Glutamatergic neuron (in vitro differentiated cells): Measurements from ENCODE around the gene ZNF331. TPM values are rescaled to one million over a fixed set of nuclear protein-coding genes. Genes with fewer than 3 reads are reported as not detected.

Experiments
- DNase-seq: peaks from one replicate; pipeline ENCODE4 v3.0.0; 2022
- H3K27ac Mint-ChIP-seq: one replicate; pipeline ENCODE4 v1.8.0; 2020; ENCODE audit warnings: mild to moderate bottlenecking, mixed read lengths, inconsistent platforms; ENCODE audit not compliant: unreplicated experiment
- H3K27me3 Mint-ChIP-seq: one replicate; pipeline ENCODE4 v1.8.0; 2020; ENCODE audit warnings: mild to moderate bottlenecking, moderate library complexity, mixed read lengths, inconsistent platforms; ENCODE audit not compliant: unreplicated experiment
- H3K36me3 Mint-ChIP-seq: one replicate; pipeline ENCODE4 v1.8.0; 2020; ENCODE audit warnings: mild to moderate bottlenecking, mixed read lengths, inconsistent platforms; ENCODE audit not compliant: unreplicated experiment
- H3K4me1 Mint-ChIP-seq: one replicate; pipeline ENCODE4 v1.8.0; 2020; ENCODE audit warnings: mild to moderate bottlenecking, low read depth, mixed read lengths, inconsistent platforms; ENCODE audit not compliant: unreplicated experiment
- H3K4me3 Mint-ChIP-seq: one replicate; pipeline ENCODE4 v1.8.0; 2020; ENCODE audit warnings: mild to moderate bottlenecking, mixed read lengths, inconsistent platforms; ENCODE audit not compliant: unreplicated experiment
- H3K9me3 Mint-ChIP-seq: one replicate; pipeline ENCODE4 v1.8.0; 2020; ENCODE audit warnings: mild to moderate bottlenecking, moderate library complexity, mixed read lengths, inconsistent platforms; ENCODE audit not compliant: unreplicated experiment
- total RNA-seq: library from RNA; stranded (reverse); fragmentation: NEBNext Ultra II Directional; extraction: Animal tissue kit (Norgen Biotek cat#: 25700); gene quantifications from one replicate; pipeline ENCODE4 v1.2.1, GENCODE V29; 2021; ENCODE audit not compliant: unreplicated experiment
- TF ChIP-seq, protein P1 (sequence below): fragments of 200-600 bp; sonication (generic); IDR thresholded peaks from one replicate; pipeline ENCODE4 v1.5.0; 2021; ENCODE audit not compliant: partially characterized antibody, unreplicated experiment

ZNF331 gene
- total RNA-seq, 1 donor from 2014 or later, result 13.3 TPM

DNA sequence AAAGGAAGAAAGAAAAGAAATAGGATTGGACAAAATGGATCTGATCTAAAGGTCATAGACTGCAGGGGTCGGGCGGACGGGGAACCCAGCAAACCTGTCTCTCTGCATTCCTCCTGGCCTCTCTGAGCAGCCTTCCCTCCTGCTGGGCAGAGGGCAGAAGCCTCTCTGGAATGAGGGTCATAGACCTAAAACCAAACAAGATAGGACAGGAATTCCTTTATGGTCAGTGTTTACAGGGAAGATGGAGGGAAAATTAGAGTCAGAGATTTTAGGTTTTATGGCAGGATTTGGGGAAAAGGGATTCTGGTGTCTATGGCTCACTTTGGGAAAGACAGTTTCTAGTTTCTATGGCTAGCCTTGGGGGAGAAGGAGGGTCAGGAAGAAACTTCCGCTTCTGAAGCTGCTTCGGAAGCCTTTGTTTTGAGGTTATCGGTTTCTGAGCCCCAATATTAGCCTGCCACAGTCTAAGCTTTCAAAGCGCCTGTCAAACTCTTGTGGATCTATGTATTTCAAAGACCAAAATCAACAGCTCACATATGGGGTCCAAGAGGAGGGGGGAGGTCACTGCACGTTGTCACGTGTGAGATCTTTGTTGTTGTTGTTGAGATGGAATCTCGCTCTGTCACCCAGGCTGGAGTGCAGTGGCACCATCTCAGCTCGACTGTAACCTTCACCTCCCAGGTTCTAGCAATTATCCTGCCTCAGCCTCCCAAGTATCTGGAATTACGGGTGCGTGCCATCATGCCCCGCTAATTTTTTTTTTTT, 75.0 kb downstream of the ZNF331 start:
- DNase-seq, result no peak
- H3K4me3 Mint-ChIP-seq, result no peak overlapping the region
- no peaks in the 10 kb centered on the region for H3K9me3 Mint-ChIP-seq
- no peaks in the 10 kb centered on the region for H3K36me3 Mint-ChIP-seq
- TF ChIP-seq, protein P1, sequence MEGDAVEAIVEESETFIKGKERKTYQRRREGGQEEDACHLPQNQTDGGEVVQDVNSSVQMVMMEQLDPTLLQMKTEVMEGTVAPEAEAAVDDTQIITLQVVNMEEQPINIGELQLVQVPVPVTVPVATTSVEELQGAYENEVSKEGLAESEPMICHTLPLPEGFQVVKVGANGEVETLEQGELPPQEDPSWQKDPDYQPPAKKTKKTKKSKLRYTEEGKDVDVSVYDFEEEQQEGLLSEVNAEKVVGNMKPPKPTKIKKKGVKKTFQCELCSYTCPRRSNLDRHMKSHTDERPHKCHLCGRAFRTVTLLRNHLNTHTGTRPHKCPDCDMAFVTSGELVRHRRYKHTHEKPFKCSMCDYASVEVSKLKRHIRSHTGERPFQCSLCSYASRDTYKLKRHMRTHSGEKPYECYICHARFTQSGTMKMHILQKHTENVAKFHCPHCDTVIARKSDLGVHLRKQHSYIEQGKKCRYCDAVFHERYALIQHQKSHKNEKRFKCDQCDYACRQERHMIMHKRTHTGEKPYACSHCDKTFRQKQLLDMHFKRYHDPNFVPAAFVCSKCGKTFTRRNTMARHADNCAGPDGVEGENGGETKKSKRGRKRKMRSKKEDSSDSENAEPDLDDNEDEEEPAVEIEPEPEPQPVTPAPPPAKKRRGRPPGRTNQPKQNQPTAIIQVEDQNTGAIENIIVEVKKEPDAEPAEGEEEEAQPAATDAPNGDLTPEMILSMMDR, result no peak
- H3K4me1 Mint-ChIP-seq, result no peaks in the 10 kb centered on the region
- peaks cover 4% of the 10 kb centered on the region for H3K27me3 Mint-ChIP-seq
- no peak overlapping the region for H3K27ac Mint-ChIP-seq

DNA sequence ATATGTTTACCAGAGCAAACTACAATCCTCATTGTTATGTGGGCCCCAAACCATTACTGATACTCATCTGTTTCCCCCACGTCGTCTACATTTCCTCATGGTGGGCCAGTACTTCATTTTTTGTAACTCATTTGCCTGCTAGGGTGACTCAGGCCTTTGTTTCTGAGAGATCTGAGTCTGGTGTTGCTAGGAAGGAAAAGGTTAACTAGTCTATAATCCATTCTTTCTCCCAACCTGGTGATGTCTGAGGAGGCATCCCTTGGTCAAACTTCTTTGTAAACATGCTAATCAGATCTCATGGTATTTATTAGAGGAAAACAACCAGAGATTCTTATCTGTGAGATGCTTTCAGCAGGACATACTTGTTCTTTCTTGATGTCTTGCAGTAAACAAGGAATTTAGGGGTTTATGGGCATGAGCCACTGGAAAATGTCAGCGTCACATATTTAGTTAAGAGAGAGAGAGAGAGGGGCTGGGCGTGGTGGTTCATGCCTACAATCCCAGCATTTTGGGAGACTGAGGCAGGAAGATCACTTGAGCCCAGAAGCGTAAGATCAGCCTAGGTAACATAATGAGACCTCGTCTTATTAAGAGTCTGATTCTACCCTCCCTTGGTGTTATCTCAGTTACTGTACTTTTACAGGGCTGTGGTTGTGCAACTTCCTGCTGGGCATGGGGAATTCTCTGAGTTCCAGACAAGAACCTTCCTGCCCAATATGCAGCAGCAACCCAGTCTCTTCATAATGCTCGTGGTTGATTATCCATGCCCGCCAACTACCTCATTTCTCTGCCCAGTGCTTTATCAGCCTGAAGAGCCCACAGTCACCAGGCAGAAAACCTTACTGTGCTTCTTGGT, 84.2 kb downstream of the ZNF331 start:
- Mint-ChIP-seq H3K36me3 (no peaks in the 10 kb centered on the region), H3K9me3 (peaks cover 2% of the 10 kb centered on the region), H3K27me3 (peaks cover 2% of the 10 kb centered on the region), H3K27ac (no peak overlapping the region), H3K4me3 (no peak overlapping the region), H3K4me1 (no peaks in the 10 kb centered on the region)
- no peak for DNase-seq
- TF ChIP-seq, protein P1, result no peak

DNA sequence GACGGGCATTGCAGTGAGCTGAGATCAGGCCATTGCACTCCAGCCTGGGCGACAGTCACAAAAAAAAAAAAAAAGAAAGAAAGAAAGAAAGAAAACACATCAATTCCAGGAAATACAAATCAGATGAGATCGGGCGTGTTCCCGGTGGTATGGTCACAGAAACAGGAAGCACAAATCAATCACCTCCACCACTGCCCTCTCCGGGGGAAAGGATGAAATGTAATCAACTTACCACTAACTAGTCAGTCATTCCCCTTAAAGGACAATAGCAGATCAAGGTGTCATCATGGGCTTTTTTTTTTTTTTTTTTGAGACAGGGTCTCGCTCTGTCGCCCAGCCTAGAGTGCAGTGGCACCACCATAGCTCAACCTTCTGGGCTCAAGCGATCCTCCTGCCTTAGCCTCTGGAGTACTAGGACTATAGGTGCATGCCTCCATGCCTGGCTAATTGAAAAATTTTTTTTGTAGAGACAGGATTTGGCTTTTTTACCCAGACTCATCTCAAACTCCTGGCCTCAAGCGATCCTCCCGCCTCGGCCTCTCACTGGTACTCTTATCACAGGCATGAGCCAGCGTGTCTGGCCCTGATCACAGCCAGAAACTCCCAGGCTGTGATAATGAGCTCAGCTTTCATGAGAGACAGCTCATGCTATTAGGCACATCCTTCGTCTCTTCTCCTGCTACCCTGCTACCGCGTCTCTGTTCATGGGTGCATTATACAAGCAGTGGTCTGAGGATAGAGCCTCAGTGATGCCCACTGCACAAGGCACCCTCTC, 87.0 kb downstream of the ZNF331 start:
- H3K27ac Mint-ChIP-seq, result no peak overlapping the region
- TF ChIP-seq, protein P1, result no peak
- DNase-seq, result no peak

DNA sequence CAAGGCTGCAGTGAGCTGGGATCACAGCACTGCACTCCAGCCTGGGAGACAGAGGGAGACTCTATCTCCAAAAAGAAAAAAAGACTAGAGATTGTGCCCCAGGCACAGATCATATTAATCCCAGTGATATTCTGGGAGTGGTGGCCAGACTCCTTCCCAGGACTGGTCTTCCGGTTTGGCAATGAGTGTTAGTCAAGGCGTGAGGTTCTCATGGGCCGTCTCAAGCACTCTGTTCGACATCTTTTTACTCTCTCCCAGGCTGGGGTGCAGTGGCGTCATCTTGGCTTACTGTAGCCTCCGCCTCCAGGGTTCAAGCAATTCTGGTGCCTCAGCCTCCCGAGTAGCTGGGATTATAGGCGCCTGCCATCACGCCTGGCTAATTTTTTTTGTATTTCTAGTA, 88.5 kb downstream of the ZNF331 start:
- Mint-ChIP-seq H3K4me3 (no peak overlapping the region), H3K4me1 (no peaks in the 10 kb centered on the region), H3K9me3 (no peaks in the 10 kb centered on the region), H3K36me3 (no peaks in the 10 kb centered on the region), H3K27me3 (peaks cover 2% of the 10 kb centered on the region), H3K27ac (no peak overlapping the region)
- TF ChIP-seq, protein P1, result no peak
- no peak for DNase-seq

More for the DNA sequence above, 87.0 kb downstream of the ZNF331 start:
- Mint-ChIP-seq H3K4me3 (no peak overlapping the region), H3K27me3 (peaks cover 2% of the 10 kb centered on the region), H3K4me1 (no peaks in the 10 kb centered on the region), H3K9me3 (no peaks in the 10 kb centered on the region), H3K36me3 (no peaks in the 10 kb centered on the region)
